ENCODE results near the gene SPATA17.

The SPATA17 gene

DNA sequence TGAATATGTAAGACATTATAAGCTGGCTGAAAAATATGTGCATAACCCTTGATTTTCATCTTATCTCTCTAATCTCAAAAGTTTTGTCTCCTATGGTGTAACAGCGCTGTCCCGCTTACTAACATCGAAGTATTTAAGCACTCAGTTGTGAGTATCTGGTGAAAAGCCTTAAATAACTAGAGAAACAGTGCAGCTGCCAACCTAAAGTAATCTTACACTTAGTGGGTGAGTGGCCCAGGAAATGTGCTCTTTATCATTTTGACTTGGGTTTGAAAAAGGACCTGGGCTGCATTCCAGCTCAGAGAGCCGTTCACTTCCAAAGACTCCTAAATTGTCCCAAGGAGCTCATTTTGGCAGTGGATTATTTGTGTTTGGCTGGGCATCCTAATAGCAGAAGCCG, 225.9 kb downstream of the SPATA17 start:
- no peaks in the 10 kb centered on the region for H3K36me3 ChIP-seq
- no peak overlapping the region for H3K4me2 ChIP-seq
- H3K27me3 ChIP-seq: no peaks in the 10 kb centered on the region
- no peak for TF ChIP-seq Cebpa-rat (IDR thresholded peaks at IDR 0.05)
- no peaks in the 10 kb centered on the region for H4K20me1 ChIP-seq
- H3K9ac ChIP-seq: no peak overlapping the region
- H3K4me3 ChIP-seq: no peak overlapping the region
- no peaks in the 10 kb centered on the region for H3K4me1 ChIP-seq
- peaks cover 0 to 10% (median 4%) of the 10 kb centered on the region in 11 experiments; a peak in 4 of 22 replicates for H3K9me3 ChIP-seq (replicated peaks in 1 of 11)
- no peak overlapping the region for H3K27ac ChIP-seq

DNA sequence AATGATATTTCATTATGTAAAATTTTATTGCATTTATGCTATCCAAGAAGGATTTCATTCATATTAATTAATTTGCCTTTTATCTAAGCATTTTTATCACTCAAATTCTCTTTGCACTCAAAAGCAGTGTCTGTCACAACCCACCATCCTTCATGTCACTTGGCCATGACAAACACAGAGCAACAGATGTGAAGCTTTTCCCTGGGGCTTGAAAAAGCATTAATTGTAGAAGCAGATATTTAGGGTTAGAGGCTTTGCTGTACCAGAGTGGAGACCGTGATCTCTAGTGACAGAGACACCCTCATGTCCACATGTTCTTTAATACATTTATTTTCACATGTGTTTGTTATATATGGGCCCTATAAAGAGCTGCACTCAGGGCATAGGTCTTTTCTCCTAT, 230.5 kb downstream of the SPATA17 start:
- no peak overlapping the region for H3K4me2 ChIP-seq
- H3K9ac ChIP-seq: no peak overlapping the region
- TF ChIP-seq Cebpa-rat (IDR thresholded peaks at IDR 0.05): no peak
- H3K4me3 ChIP-seq: no peak overlapping the region
- H3K27ac ChIP-seq: no peak overlapping the region
- no peaks in the 10 kb centered on the region for H4K20me1 ChIP-seq
- peaks cover 0 to 10% (median 4%) of the 10 kb centered on the region in 11 experiments; a peak in 4 of 22 replicates for H3K9me3 ChIP-seq (replicated peaks in 1 of 11)
- no peaks in the 10 kb centered on the region for H3K4me1 ChIP-seq
- no peaks in the 10 kb centered on the region for H3K36me3 ChIP-seq
- no peaks in the 10 kb centered on the region for H3K27me3 ChIP-seq

DNA sequence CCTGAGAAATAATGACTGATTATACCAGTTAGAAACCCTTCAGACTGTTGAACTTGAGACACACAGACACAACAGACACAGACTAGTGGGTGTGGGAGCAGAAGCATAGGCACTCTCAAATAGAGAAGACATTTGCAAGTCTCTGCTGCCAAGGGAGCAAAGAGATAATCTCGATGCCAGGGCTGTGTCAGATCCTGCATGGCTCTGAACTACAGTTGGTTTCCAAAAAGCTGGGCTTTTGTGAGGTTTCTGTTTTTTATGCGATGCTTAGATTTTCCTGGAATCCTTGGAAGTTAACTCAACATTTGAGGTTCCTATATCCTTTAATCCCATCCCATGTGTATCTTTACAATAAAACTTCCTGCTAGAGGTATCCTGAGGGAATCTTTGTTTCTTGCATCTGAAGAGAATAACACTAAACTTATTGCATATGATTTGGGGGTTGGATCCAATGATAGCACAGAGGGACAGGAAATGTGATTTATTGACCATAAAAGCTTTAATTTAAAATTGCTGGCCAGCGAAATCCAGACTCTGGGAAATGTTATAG, 236.4 kb downstream of the SPATA17 start:
- Histone ChIP-seq H3K4me1 (no peaks in the 10 kb centered on the region), H4K20me1 (no peaks in the 10 kb centered on the region), H3K9me3 (replicated peaks in 1 of 11) (no peaks in the 10 kb centered on the region), H3K27me3 (no peaks in the 10 kb centered on the region), H3K9ac (no peak overlapping the region), H3K4me2 (no peak overlapping the region), H3K4me3 (no peak overlapping the region), H3K36me3 (no peaks in the 10 kb centered on the region), H3K27ac (no peak overlapping the region)
- no peak for TF ChIP-seq Cebpa-rat (IDR thresholded peaks at IDR 0.05)

DNA sequence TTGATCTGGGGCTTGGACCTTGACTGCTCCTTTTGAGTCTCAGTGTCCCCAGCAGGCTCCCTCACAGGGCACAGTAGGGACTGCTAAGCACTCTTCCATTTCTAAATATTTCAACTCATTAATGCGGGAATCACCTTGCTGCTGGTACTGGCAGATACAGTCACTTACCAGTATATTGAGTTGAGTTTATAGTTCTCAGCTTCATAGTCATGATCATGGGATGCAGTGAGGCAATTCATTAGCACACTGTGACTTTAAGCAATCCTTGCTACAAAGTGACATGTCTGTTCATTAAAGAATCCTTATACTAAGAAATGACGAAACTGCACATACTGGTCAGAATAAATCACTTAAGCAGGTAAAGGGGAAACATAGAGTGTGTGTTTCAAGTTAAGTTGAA, 240.8 kb downstream of the SPATA17 start:
- Histone ChIP-seq H3K4me1 (no peaks in the 10 kb centered on the region), H3K4me2 (no peak overlapping the region), H3K27ac (no peak overlapping the region), H3K9me3 (replicated peaks in 1 of 11) (no peaks in the 10 kb centered on the region), H3K9ac (no peak overlapping the region), H3K4me3 (no peak overlapping the region), H4K20me1 (no peaks in the 10 kb centered on the region), H3K27me3 (no peaks in the 10 kb centered on the region), H3K36me3 (no peaks in the 10 kb centered on the region)
- no peak for TF ChIP-seq Cebpa-rat (IDR thresholded peaks at IDR 0.05)

DNA sequence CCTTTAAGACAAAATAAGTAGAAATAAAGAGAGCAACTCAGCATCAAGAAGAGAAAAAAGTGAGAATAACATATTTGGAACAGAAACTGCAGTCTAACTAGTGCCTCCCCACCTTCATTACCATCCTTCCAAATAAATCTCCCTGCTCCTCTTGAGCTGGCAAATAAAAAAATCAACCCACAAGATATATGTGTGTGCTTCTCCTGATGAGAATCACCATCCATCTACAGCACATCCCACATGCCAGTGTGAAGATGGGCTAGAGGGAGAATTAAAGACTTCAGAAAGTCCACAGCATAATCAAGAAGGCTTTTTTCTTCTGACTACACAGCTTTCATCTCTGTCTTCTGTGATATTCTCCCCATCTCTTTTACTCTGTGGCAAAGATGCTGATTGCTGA, 244.1 kb downstream of the SPATA17 start:
- Histone ChIP-seq H3K9ac (no peak overlapping the region), H3K9me3 (replicated peaks in 1 of 11) (no peaks in the 10 kb centered on the region), H3K27ac (no peak overlapping the region), H3K4me3 (no peak overlapping the region), H3K4me2 (no peak overlapping the region), H4K20me1 (no peaks in the 10 kb centered on the region), H3K36me3 (no peaks in the 10 kb centered on the region), H3K4me1 (no peaks in the 10 kb centered on the region), H3K27me3 (no peaks in the 10 kb centered on the region)
- TF ChIP-seq Cebpa-rat (IDR thresholded peaks at IDR 0.05): no peak

DNA sequence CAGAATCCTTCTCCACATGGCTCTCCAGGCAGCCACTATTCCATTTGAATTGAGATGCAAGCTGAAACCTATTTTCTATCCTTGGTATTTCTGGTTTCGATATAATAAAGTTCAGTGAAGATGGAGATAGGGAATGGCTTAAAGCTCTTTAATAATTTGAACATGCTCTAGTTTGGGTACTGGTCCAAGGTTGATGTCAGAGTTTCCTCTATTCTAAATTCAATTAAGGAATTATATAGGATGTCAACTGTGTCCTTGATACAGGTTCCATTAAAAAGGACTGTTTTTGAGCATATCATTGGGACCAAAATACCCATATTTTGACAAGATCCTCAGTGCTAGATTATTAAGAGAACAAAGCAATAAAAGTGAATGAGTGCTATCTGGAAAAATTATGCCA, 245.3 kb downstream of the SPATA17 start:
- H3K4me2 ChIP-seq: no peak overlapping the region
- H3K27ac ChIP-seq: no peak overlapping the region
- H3K4me1 ChIP-seq: no peaks in the 10 kb centered on the region
- no peak for TF ChIP-seq Cebpa-rat (IDR thresholded peaks at IDR 0.05)
- H3K9ac ChIP-seq: no peak overlapping the region
- H4K20me1 ChIP-seq: no peaks in the 10 kb centered on the region
- no peak overlapping the region for H3K4me3 ChIP-seq
- no peaks in the 10 kb centered on the region for H3K36me3 ChIP-seq
- no peaks in the 10 kb centered on the region for H3K27me3 ChIP-seq
- H3K9me3 ChIP-seq (replicated peaks in 1 of 11): no peaks in the 10 kb centered on the region

DNA sequence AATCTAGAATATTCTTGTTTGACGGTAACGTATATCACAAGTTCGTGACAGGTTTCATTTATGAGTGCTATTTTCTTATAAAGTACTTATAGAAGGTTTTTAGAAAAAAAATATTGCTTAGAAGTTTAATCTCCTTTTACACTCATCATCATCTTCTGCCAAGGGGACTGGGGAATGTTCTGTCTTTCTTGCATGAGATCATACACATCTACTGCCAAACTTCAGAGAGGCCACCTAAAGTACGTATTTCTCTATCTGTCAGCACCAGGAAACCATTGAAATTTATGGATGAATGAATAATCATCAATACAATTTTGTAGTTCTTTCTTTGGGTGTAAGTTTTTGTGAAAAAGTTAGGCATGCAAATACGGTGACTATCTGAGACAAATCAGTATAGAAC, 245.8 kb downstream of the SPATA17 start:
- no peak overlapping the region for H3K9ac ChIP-seq
- no peaks in the 10 kb centered on the region for H3K9me3 ChIP-seq (replicated peaks in 1 of 11)
- H3K36me3 ChIP-seq: no peaks in the 10 kb centered on the region
- no peak overlapping the region for H3K27ac ChIP-seq
- no peaks in the 10 kb centered on the region for H3K4me1 ChIP-seq
- H3K4me2 ChIP-seq: no peak overlapping the region
- H3K27me3 ChIP-seq: no peaks in the 10 kb centered on the region
- TF ChIP-seq Cebpa-rat (IDR thresholded peaks at IDR 0.05): no peak
- no peaks in the 10 kb centered on the region for H4K20me1 ChIP-seq
- H3K4me3 ChIP-seq: no peak overlapping the region

DNA sequence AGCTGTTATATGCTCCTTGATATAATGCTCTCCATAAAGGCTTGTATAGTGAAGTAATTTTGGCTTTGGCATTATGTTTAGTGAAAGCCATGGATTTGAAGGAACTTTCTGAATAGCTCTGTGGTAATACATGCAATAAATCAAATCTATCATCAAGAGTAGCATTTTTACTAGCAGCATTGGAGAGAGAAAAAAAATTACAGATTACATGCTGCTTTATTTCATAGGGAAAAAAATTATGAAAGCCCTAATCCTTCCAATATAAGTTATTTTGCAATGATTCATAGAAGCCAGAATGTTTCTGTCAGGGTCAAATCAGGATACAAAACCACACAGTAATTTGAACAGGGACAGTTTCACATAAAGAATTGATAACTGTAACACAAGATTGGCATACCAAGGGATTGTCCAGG, 250.0 kb downstream of the SPATA17 start:
- Histone ChIP-seq H3K4me2 (no peak overlapping the region), H3K4me3 (no peak overlapping the region), H3K27me3 (no peaks in the 10 kb centered on the region), H3K36me3 (no peaks in the 10 kb centered on the region), H4K20me1 (no peaks in the 10 kb centered on the region), H3K9me3 (replicated peaks in 1 of 11) (no peaks in the 10 kb centered on the region; a peak in 1 of 22 replicates), H3K27ac (no peak overlapping the region), H3K9ac (no peak overlapping the region), H3K4me1 (no peaks in the 10 kb centered on the region)
- TF ChIP-seq Cebpa-rat (IDR thresholded peaks at IDR 0.05): no peak

DNA sequence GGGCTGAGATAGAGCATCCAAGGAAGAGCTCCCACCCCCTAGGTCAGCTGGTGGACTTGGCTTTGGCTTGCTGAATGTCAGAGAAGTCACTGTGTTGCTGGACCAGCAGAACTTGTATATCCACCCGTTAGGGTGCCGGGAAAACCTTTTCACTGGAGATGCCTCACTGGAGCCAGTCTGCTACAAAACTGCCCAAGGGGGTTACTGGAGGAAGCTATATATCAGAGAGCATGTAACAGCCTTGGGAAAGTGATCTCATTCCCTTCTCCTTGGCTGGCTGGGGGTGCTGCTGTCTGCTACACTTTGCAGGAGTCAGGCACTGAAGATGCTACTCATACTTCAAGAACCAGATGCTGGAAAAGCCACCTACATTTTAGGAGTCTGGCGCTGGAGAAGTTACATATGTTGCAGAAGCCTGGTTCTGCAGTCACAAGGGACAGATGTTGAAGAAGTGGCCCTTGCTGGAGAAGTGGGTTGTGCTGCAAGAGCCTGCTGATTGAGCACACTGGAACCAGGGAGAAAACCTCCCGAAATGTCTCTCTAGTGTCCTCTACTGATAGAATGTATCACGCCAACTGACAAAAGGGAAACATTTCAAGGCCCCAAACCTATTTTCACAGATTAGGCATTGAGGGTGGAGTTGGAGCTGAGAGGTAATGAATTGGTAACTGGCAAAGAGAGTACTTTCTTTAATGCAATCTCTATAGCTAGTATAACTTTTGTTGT, 250.6 kb downstream of the SPATA17 start:
- Histone ChIP-seq H3K9me3 (replicated peaks in 1 of 11) (no peaks in the 10 kb centered on the region; a peak in 1 of 22 replicates), H3K36me3 (no peaks in the 10 kb centered on the region), H3K4me2 (no peak overlapping the region), H3K27me3 (no peaks in the 10 kb centered on the region), H3K27ac (no peak overlapping the region), H4K20me1 (no peaks in the 10 kb centered on the region), H3K4me3 (no peak overlapping the region), H3K9ac (no peak overlapping the region), H3K4me1 (no peaks in the 10 kb centered on the region)
- no peak for TF ChIP-seq Cebpa-rat (IDR thresholded peaks at IDR 0.05)

DNA sequence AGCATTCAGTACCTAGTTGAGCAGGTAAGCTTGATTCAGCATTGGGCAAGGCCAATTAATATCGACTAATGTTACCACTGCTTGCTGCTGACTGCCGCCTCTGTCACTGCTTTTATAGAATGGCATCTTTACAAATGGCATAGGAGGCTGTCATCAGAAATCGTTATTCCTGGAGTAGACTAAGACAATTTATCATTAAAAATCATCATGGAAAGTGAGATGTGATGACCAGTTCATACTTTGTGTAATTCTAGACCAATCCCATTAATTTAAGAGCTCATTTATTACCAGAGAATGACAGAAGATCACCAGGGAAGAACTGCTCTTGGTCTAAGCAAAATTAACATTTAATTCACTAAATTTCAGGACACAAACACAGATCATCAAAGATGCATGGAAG, 254.0 kb downstream of the SPATA17 start:
- Histone ChIP-seq H3K36me3 (no peaks in the 10 kb centered on the region), H3K4me1 (no peaks in the 10 kb centered on the region), H3K9me3 (replicated peaks in 1 of 11) (no peaks in the 10 kb centered on the region; a peak in 1 of 22 replicates), H3K27ac (no peak overlapping the region), H3K9ac (no peak overlapping the region), H3K27me3 (no peaks in the 10 kb centered on the region), H4K20me1 (no peaks in the 10 kb centered on the region), H3K4me2 (no peak overlapping the region), H3K4me3 (no peak overlapping the region)
- no peak for TF ChIP-seq Cebpa-rat (IDR thresholded peaks at IDR 0.05)

Measured in BLaER1 treated with 17β-estradiol and CSF1 and Interleukin-3, amounts not matched to agents 10 nM and 100 nM (cell line).